GM10248 (cell line): ENCODE data around the gene KIAA1958.

Source experiments
- CTCF ChIA-PET: fragments of 300-600 bp; sonication (Branson Sonifier 250); formaldehyde crosslinking; extraction: SDS; loops from one replicate; lab custom pipeline; 2021; ENCODE audit warnings: antibody characterized with exemption; lab: Yijun Ruan, JAX
- POLR2A ChIA-PET: fragments of 350-650 bp; sonication (Branson Sonifier 250); formaldehyde crosslinking; extraction: SDS; loops from one replicate; lab custom pipeline; 2020; ENCODE audit warnings: antibody characterized with exemption; lab: Yijun Ruan, JAX
- DNase-seq: peaks from one replicate; pipeline ENCODE4 v3.0.0; 2012; ENCODE audit errors: extremely low spot score
- CTCF ChIP-seq: IDR thresholded peaks from 2 replicates; pipeline ENCODE4 v1.5.1; 2012; ENCODE audit warnings: mild to moderate bottlenecking, low read depth; ENCODE audit errors: extremely low read depth, missing control alignments, control extremely low read depth

The KIAA1958 gene

GRCh38 chr9:112599732-112600131 lies 113.1 kb downstream of the KIAA1958 start:
- POLR2A ChIA-PET = no interaction called here
- no peak for TF ChIP-seq CTCF
- CTCF ChIA-PET = interaction anchor here (2.8 kb wide), 1 partner anchor 9 kb away, joined by 8 read pairs; no protein-coding TSS in a partner anchor
- no peak for DNase-seq

- ChIA-PET POLR2A (no interaction called here), CTCF (interaction anchor here (1.3 to 1.4 kb wide), 2 partner anchors 15 to 19 kb away, joined by 3 read pairs; no protein-coding TSS in a partner anchor)
- TF ChIP-seq CTCF = no peak
- DNase-seq = no peak
Observed at GRCh38 chr9:112601636-112602035, 115.0 kb downstream of the KIAA1958 start.

- POLR2A ChIA-PET = no interaction called here
- DNase-seq = no peak
- CTCF ChIA-PET = interaction anchor here (1.5 kb wide), 1 partner anchor 32 kb away, joined by 3 read pairs; no protein-coding TSS in a partner anchor
- no peak for TF ChIP-seq CTCF
Observed at GRCh38 chr9:112604790-112605189, 118.2 kb downstream of the KIAA1958 start.

GRCh38 chr9:112605518-112605917 lies 118.9 kb downstream of the KIAA1958 start:
- ChIA-PET CTCF (no interaction called here), POLR2A (no interaction called here)
- no peak for TF ChIP-seq CTCF
- peak; percentile 54 for DNase-seq

- DNase-seq = no peak
- TF ChIP-seq CTCF = no peak
- POLR2A ChIA-PET = no interaction called here
- CTCF ChIA-PET = interaction anchor here (3.4 kb wide), 1 partner anchor 12 kb away, joined by 13 read pairs; no protein-coding TSS in a partner anchor
Observed at GRCh38 chr9:112605963-112606699, 119.5 kb downstream of the KIAA1958 start.

- no peak for DNase-seq
- no peak for TF ChIP-seq CTCF
- POLR2A ChIA-PET = no interaction called here
- CTCF ChIA-PET = interaction anchor here (0.8 to 3.4 kb wide), 4 partner anchors 8 to 77 kb away, joined by 3 to 13 read pairs (median 7); no protein-coding TSS in a partner anchor
Observed at GRCh38 chr9:112608851-112609250, 122.2 kb downstream of the KIAA1958 start.
